Cardiac muscle cell (in vitro differentiated cells and primary cell): ENCODE results near the gene PRIM2. TPM values are rescaled to one million over a fixed set of nuclear protein-coding genes. Genes with fewer than 3 reads are reported as not detected.
"Not testable (repeated sequence)": the region's sequence is repeated elsewhere in the genome, so short reads cannot be mapped to it uniquely, and the experiment has no call there.

Experiments used
- DNase-seq, 2 donors: peaks; one replicate each; pipeline versions ENCODE4 v3.0.0 to v3.0.0-alpha.2; 2010 to 2017; ENCODE audit warnings: low read depth in 1 of 2, low spot score in 1 of 2
- H3K27ac ChIP-seq: fragments of 200-600 bp; sonication (generic); 2 replicates; pipeline ENCODE4 v1.5.1; 2016
- H3K27me3 ChIP-seq: fragments of 200-600 bp; sonication (generic); 2 replicates; pipeline ENCODE4 v1.6.0; 2016; ENCODE audit warnings: control low read depth
- H3K36me3 ChIP-seq: fragments of 200-600 bp; sonication (generic); 2 replicates; pipeline ENCODE4 v1.5.1; 2016; ENCODE audit warnings: control low read depth
- H3K4me1 ChIP-seq: fragments of 200-600 bp; sonication (generic); 2 replicates; pipeline ENCODE4 v1.8.1; 2017; ENCODE audit warnings: low read depth, mild to moderate bottlenecking, mixed run types
- H3K4me3 ChIP-seq: fragments of 200-600 bp; sonication (generic); 2 replicates; pipeline ENCODE4 v1.5.1; 2016; ENCODE audit warnings: mild to moderate bottlenecking
- H3K9me3 ChIP-seq: fragments of 200-600 bp; sonication (generic); 2 replicates; pipeline ENCODE4 v1.5.1; 2017; ENCODE audit warnings: low read depth, mild to moderate bottlenecking, control low read depth
- polyA plus RNA-seq: library from polyadenylated mRNA; unstranded; fragments of >200 nt; fragmentation: Nextera tagmentation; extraction: Ambion mirVana; gene quantifications from 2 replicates; pipeline ENCODE4 v1.2.1, GENCODE V29; 2016
- total RNA-seq: library from RNA; depleted of rRNA; stranded (reverse); fragments of >200 nt; gene quantifications from 2 replicates; pipeline ENCODE4 v1.2.3, GENCODE V29; 2016
- TF ChIP-seq, protein P1 (sequence below): IDR thresholded peaks from 2 replicates; pipeline ENCODE4 v1.5.1; 2012; ENCODE audit warnings: low read depth, mild to moderate bottlenecking, low read length

PRIM2 gene
- total and polyA plus RNA-seq, 2 experiments from 2014 or later, result 6.2 to 7.4 TPM

DNA sequence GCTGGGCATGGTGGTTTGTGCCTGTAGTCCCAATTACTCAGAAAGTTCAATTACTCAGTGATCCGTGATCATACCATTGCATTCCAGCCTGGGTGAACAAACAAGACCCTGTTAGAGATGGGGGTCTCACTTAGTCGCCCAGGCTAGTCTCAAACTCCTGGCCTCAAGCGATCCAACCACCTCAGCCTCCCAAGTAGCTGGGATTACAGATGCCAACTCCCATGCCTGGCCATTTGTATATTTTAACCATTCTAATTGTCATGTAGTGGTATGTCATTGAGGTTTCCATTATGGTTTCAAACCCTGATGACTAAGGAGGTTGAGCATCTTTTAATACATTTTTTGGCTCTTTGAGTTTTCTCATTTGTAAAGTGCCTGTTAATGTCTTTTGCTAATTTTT, 58.7 kb downstream of the PRIM2 start:
- not testable (repeated sequence) for H3K4me3 ChIP-seq, DNase-seq

DNA sequence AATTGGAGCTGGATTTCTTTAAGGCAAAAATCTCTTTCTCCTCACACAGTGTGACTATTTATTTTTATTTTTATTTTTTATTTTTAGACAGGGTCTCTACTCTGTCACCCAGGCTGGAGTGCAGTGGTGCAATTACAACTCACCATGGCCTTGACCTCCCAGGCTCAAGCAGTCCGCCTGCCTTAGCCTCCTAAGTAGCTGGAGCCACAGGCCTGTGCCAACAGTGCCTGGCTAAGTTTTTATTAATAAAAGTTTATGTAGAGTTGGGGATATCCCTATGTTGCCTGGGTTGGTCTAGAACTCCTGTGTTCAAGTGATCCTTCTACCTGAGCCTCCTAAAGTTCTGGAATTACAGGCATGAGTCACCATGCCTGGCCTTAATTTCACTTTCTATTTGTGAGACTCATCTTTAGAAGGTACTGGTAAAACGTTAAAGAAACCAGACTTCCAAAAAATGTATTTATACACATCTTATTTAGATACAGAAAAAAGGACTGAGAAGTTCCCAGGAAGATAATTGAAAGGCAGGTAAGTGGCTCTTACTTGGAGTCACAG, 71.7 kb downstream of the PRIM2 start:
- not testable (repeated sequence) for H3K4me3 ChIP-seq, DNase-seq, H3K27ac ChIP-seq, H3K4me1 ChIP-seq, H3K9me3 ChIP-seq, H3K36me3 ChIP-seq, H3K27me3 ChIP-seq

More for the DNA sequence above, 58.7 kb downstream of the PRIM2 start:
- not testable (repeated sequence) for H3K36me3 ChIP-seq, H3K27ac ChIP-seq, H3K4me1 ChIP-seq, H3K27me3 ChIP-seq, H3K9me3 ChIP-seq

DNA sequence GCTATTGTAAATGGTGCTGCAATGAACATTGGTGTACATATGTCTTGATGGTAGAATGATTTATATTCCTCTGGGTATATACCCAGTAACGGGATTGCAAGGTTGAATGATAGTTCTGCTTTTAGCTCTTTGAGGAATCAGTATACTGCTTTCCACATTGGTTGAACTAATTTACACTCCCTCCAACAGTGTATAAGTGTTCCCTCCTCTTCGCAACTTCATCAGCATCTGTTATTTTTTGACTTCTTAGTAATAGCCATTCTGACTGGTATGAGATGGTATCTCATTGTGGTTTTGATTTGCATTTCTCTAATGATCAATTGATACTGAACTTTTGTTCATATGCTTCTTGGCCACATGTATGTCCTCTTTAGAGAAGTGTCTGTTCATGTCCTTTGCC, 73.4 kb downstream of the PRIM2 start:
- H3K27ac ChIP-seq, H3K27me3 ChIP-seq, H3K9me3 ChIP-seq, DNase-seq, H3K36me3 ChIP-seq, H3K4me1 ChIP-seq, H3K4me3 ChIP-seq: not testable (repeated sequence)

DNA sequence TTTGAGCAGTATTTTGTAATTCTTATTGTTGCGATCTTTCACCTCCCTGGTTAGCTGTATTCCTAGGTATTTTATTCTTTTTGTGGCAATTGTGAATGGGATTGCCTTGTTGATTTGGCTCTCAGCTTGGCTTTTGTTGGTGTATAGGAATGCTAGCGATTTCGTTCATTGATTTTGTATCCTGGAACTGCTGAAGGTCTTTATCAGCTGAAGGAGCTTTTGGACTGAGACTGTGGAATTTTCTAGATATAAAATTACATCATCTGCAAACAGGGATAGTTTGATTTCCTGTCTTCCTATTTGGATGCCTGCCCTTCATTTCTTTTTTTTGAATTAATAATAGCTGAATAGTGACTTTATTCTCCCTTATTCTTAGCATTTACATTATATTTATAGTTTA, 74.6 kb downstream of the PRIM2 start:
- H3K9me3 ChIP-seq, H3K27me3 ChIP-seq, H3K27ac ChIP-seq, H3K36me3 ChIP-seq, H3K4me1 ChIP-seq, H3K4me3 ChIP-seq: not testable (repeated sequence)
- DNase-seq, result peak in 1 of 2 donors; percentile 6

DNA sequence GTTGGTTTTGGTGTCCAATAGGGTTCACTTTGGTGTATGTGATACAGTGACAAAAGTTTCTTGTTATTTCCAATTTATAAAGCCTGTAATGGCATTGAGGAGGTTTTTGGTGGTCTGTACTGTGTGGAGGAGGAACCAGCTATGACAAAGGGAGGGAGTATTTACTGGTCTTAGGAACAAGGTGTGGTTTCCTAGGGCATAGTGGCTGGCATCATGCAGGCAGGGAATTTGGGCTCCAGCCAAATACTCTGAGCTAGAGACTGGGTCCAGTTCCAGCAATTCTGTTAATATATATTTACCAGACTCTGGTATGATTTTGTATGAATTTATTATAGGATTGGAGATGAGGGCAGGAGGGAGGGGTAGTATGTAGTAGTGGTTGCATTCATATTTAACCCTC, 101.9 kb downstream of the PRIM2 start:
- not testable (repeated sequence) for DNase-seq, H3K36me3 ChIP-seq, H3K4me1 ChIP-seq, H3K9me3 ChIP-seq, H3K4me3 ChIP-seq, H3K27me3 ChIP-seq, H3K27ac ChIP-seq

DNA sequence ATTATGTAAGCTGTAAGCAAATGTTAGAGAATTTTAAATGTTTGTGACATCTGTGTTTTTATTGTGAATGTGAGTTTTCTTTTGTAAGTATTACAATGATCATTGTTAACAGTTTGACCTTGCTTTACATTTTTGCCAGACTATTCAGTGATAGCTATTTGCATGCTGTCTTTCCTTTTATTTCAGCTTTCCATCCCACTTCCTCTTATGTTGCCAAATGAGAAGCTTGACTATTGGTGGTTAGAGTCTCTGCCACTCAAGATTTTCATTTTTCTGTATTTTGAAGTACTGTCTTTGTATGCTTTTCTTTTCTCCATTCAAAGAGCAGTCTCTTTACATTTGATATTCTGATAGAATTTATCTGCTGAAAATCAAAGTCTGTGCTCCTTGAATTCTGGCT, 104.1 kb downstream of the PRIM2 start:
- Histone ChIP-seq H3K27me3 (no peaks in the 10 kb centered on the region), H3K4me3 (no peak overlapping the region), H3K36me3 (no peaks in the 10 kb centered on the region), H3K4me1 (no peaks in the 10 kb centered on the region), H3K27ac (no peak overlapping the region), H3K9me3 (no peaks in the 10 kb centered on the region)
- DNase-seq, result no peak
- TF ChIP-seq, protein P1, sequence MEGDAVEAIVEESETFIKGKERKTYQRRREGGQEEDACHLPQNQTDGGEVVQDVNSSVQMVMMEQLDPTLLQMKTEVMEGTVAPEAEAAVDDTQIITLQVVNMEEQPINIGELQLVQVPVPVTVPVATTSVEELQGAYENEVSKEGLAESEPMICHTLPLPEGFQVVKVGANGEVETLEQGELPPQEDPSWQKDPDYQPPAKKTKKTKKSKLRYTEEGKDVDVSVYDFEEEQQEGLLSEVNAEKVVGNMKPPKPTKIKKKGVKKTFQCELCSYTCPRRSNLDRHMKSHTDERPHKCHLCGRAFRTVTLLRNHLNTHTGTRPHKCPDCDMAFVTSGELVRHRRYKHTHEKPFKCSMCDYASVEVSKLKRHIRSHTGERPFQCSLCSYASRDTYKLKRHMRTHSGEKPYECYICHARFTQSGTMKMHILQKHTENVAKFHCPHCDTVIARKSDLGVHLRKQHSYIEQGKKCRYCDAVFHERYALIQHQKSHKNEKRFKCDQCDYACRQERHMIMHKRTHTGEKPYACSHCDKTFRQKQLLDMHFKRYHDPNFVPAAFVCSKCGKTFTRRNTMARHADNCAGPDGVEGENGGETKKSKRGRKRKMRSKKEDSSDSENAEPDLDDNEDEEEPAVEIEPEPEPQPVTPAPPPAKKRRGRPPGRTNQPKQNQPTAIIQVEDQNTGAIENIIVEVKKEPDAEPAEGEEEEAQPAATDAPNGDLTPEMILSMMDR, result no peak

DNA sequence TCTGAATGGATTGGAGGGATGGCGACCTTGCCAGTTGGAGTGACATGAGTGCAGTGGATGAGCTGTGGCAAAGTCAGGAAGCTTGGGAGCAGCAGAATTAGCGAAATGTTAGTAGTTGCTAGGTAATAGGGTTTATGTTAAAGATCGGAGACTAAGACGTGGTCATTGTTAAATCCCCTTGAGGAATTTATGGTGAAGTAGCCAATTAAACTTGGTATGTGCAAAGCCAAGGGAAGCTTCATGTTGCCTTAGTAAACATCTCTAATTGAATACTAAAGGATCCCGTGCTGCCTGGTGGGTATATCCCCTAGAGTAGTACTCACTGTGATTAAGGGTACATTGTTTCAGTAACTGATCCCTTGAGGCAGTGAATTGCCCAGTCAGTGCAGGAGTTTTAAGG, 106.0 kb downstream of the PRIM2 start:
- H3K9me3 ChIP-seq, result no peaks in the 10 kb centered on the region
- H3K4me3 ChIP-seq, result no peak overlapping the region
- no peaks in the 10 kb centered on the region for H3K4me1 ChIP-seq
- no peaks in the 10 kb centered on the region for H3K36me3 ChIP-seq
- TF ChIP-seq, protein P1, result no peak
- H3K27ac ChIP-seq, result no peak overlapping the region
- H3K27me3 ChIP-seq, result no peaks in the 10 kb centered on the region
- no peak for DNase-seq

DNA sequence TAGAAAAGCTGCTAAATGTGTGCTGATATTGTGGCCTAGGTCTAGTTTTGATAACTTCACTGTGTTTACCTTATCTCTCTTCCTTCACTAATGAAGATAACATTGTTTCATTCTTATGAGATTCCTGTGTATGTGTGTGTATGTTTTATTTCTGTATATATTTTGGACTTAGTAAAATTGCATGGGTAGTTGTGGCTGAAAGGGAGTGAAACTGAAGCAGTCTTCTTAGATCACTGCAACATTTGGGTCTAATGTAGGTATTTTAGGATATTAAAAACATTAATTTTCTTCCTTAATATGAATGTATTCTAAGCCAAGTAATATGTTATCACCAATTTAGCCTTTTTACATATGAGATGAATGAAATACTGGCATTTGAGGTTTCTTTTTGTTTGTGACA, 114.3 kb downstream of the PRIM2 start:
- not testable (repeated sequence) for H3K36me3 ChIP-seq, DNase-seq, H3K27me3 ChIP-seq, H3K9me3 ChIP-seq, H3K27ac ChIP-seq, H3K4me3 ChIP-seq, H3K4me1 ChIP-seq

DNA sequence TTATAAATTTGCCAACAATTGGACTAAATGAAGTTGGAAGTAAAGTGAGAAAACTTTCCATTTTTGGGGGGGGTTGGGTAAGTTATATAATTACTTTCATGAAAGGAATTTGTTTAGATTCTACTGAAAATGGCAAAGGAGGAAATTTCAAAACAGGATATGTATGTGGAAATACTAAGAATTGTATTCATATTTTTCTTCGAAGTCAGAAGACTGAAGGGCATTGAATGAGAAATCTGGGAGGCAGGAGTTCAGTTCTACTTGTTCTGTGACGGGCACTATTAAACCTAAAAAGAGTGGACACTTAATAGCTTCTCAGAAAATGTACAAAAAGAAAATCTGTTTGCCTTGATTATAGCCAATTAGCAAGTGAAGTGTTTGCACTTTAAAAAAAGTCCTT, 114.7 kb downstream of the PRIM2 start:
- Histone ChIP-seq H3K4me1 (peaks cover 5% of the 10 kb centered on the region), H3K9me3 (no peaks in the 10 kb centered on the region), H3K36me3 (no peaks in the 10 kb centered on the region), H3K27ac (no peak overlapping the region), H3K27me3 (no peaks in the 10 kb centered on the region), H3K4me3 (no peak overlapping the region)
- TF ChIP-seq, protein P1, result no peak
- DNase-seq, result peak in 1 of 2 donors; percentile 81
